NCI-H82 treated with DMSO at 0.1 percent for 48 hours (cell line): Measurements from ENCODE around the gene CNN1.
"Not testable (repeated sequence)": the region's sequence is repeated elsewhere in the genome, so short reads cannot be mapped to it uniquely, and the experiment has no call there.

Source experiments
- DNase-seq: peaks from one replicate; lab custom pipeline; 2025; ENCODE audit not compliant: unreplicated experiment; lab: John Stamatoyannopoulos, UW

CNN1 gene

DNA sequence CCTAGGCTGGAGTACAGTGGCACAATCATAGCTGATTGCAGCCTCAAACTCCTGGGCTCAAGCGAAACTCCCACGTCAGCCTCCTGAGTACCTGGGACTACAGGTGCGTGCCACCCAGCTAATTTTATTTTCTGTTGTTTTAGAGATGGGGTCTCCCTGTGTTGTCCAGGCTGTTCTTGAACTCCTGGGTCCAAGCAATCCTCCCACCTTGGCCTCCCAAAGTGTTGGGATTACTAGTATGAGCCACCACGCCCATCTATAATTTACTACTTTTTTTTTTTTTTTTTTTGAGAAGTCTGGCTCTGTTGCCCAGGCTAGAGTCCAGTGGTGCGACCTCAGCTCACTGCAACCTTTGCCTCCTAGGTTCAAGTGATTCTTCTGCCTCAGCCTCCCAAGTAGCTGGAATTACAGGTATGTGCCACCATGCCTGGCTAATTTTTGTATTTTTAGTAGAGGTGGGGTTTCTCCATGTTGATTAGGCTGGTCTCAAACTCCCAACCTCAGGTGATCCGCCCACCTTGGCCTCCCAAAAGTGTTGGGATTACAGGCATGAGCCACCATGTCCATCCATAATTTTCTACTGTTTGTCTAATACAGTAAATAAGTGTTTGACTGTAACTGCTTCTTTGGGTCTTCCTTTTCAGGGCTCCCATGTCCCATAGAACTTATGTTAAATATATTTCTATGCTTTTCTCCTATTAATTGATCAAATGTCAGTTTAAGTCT lies 25.6 kb downstream of the CNN1 start:
- not testable (repeated sequence) for DNase-seq

DNA sequence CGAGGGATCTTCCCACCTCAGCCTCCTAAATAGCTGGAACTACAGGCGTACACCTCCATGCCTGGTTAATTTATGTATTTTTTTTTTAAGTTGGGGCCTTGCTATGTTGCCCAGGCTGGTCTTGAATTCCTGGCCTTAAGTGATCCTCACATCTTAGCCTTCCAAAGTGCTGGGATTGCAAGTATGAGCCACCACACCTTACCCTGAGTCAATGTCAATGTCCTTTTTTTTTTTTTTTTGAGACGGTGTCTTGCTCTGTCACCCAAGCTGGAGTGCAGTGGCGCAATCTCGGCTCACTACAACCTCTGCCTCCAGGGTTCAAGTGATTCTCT lies 27.0 kb downstream of the CNN1 start:
- DNase-seq, result not testable (repeated sequence)

GRCh38 chr19:11566164-11566563 lies 27.5 kb downstream of the CNN1 start:
- DNase-seq, result no peak

DNA sequence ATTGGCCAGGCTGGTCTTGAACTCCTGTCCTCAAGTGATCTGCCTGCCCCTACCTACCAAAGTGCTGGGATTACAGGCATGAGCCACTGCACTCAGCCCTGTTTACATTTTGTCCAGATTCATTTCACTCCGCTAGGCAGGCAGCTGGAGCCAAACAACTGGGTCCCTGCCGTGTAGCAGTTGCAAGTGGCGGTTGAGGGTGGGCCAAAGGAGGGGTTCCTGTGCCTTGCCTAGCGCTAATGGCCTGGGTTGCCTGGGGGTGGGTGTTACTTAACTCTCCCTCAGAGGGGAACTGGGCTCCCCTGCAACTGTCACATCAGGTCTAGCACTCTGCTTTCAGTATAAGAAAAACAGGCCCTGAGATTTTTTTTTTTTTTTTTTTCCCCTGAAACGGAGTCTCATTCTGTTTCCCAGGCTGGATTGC lies 31.4 kb downstream of the CNN1 start:
- no peak for DNase-seq

DNA sequence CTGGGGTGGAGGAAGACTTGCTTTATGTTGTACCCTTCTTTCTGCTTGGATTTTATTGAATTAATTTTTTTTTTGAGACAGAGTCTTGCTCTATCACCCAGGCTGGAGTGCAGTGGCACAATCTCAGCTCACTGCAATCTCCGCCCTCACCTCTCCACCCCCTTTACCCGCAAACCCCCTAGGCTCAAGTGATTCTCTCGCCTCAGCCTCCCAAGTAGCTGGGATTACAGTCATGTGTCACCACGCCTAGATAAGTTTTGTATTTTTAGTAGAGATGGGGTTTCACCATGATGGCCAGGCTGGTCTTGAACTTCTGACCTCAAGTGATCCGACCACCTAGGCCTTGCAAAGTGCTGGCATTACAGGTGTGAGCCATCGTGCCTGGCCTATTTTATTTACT lies 34.7 kb downstream of the CNN1 start:
- DNase-seq, result not testable (repeated sequence)

DNA sequence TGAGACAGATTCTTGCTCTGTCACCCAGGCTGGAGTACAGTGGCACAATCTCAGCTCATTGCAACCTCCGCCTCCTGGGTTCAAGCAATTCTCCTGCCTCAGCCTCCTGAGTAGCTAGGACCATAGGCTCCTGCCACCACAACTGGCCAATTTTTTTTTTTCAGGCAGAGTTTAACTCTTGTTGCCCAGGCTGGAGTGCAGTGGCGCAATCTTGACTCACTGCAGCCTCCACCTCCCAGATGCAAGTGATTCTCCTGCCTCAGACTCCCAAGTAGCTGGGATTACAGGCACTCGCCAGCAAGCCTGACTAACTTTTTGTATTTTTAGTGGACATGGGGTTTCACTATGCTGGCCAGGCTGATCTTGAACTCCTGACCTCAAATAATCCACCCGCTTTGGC lies 35.1 kb downstream of the CNN1 start:
- not testable (repeated sequence) for DNase-seq

GRCh38 chr19:11574689-11575088 lies 36.0 kb downstream of the CNN1 start:
- DNase-seq, result no peak

DNA sequence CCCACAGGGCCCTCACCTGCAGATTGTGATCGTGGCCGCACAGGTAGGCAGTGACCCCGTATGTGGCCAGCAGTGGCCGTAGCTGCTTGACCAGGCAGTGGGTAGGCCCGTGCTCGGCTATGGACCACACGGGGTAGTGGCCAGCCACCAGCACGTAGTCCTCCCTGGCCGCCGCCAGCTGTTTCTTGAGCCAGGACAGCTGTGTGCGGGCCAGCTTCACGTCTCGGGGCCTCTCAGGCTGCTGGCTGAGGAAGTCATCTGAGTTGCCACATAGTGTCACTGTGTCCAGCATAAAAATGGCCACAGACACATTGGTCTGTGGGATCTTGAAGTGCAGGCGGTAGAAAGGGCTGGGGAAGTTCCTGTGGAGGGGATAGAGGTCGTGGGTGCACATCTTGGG lies 37.6 kb downstream of the CNN1 start:
- DNase-seq, result no peak

DNA sequence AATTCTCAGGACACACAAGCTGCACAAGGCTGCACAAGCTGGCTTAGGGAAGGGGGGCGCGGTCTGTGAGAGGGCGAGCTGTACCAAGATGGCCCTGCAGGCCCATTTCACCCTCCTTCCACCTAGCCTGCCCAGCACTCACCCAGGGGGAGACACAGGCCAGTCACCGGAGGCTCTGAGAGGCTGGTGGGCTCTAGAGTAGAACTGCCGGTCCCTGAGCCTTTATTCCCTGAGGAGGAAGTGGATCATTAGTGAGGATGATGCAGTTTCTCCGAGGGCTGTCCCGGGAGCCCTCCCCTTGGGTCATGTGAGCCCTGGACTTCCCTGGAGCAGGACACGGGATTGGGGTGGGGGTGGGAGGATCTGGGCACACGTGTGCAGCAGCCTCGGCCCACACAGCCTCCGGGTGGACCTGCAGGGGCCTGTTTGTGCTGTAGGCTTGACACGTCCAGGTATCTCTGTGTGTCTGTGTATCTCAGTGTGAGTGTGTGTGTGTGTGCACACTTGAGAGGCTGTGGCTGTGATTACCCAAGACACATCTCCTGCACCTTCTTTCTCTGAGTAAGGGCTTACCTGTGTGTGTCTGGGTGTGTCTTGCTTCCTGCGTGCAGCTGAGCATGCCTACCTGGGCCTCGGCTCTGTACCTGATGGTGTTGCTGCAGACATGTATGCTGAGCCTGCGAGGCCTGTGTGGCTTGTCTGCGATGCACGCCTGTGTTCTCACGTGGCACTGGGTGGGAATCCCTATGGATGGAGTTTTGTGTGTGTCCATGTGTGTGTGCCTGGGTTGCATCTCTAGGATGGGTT lies 39.0 kb downstream of the CNN1 start, which contains the start of gene ACP5:
ACP5 (minus strand) TSS at position 195 of the 807 bp plus-strand sequence. CDS start 328 bp downstream, outside the sequence.
- no peak for DNase-seq

- DNase-seq, result no peak
Observed at GRCh38 chr19:11578258-11579142, 39.8 kb downstream of the CNN1 start.

DNA sequence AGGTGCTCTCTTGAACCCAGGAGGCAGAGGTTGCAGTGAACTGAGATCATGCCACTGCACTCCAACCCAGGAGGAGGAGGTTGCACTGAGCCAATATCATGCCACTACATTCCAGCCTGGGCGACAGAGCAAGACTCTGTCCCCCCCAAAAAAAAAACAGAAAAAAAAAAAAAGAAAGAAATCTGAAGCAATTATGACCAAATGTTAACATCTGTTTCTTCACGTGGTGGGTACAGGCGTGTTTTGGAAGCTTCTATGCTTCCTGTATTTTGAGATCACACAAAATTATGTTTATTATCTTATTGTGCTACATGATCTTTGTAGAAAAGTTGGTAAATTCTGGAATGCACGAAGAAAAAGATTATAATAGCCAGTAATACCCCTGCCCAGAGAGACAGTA lies 41.5 kb downstream of the CNN1 start:
- DNase-seq, result no peak

DNA sequence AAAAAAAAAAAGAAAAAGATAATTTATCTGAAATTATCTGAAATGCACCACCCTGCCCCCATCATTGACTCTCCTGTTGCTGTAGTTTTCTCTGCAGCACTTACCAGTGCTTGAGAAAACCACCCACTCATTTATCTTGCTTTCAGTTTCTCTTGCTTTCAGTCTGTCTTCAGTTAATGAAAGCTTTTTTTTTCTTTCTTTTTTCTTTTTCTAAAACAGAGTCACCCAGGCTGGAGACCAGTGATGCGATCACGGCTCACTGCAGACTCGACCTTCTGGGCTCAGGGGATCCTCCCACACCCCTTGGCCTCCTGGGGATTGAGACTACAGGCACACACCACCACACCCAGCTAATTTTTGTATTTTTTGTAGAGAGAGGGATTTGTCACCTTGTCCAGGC lies 43.1 kb downstream of the CNN1 start:
- DNase-seq, result no peak

GRCh38 chr19:11586331-11586730 lies 47.7 kb downstream of the CNN1 start:
- no peak for DNase-seq

DNA sequence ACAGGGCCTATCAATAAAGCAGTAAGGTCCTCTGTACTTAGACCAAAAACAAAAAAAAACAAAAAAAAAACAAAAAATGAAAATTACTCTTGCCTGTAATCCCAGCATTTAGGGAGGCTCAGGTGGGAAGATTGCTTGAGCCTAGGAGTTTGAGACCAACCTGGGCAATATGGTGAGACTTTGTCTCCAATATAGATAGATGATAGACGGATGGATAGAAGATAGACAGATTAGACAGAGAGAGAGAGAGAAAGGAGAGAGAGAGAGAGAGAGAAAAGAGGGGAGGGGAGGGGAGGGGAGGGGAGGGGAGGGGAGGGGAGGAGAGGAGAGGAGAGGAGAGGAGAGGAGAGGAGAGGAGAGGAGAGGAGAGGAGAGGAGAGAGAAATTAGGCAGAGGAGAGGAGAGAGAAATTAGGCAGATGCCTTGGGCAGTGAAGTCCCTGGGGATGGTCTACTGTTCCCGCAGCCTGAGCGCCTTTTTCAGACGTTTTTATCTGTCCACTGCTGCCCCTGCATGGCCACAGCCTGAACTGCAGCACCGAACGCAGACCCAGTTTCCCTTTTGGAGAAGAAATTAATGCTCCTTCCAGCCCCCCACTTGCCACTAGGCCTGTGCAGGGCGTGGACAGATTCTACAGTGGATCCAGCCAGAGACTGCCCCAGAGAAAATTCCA lies 48.8 kb downstream of the CNN1 start:
- peak; percentile 14 for DNase-seq

DNA sequence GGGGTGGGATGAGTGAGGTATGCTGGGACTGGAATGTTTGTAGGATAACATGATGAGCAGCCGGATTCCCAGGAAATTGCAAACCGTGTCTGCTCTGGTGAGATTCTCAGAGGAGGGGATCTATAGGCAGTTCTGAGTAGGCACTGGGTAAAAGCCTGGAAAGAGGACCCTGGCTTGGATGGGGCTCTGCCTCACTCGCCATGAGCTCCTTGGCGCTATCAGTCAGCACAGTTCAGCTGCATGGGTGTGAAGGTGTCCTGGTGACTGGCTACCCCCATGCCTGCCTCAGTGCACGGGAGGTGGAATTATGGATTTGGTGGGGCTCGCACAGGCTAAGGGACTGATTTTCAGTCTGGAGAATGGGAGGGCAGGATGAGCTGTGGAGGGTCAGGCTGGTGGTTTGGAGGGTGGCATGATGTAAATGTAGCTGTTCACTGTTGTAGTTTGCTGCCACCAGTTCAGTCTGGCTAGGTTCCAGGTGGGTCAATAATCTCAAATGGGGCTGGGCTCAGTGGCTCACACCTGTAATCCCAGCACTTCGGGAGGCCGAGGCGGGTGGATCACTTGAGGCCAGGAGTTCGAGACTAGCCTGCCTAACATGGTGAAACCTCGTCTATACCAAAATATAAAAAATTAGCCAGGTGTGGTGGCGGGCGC lies 49.5 kb downstream of the CNN1 start:
- no peak for DNase-seq

- no peak for DNase-seq
Observed at GRCh38 chr19:11594084-11594483, 55.4 kb downstream of the CNN1 start.

- no peak for DNase-seq
Observed at GRCh38 chr19:11596156-11596555, 57.5 kb downstream of the CNN1 start.

DNA sequence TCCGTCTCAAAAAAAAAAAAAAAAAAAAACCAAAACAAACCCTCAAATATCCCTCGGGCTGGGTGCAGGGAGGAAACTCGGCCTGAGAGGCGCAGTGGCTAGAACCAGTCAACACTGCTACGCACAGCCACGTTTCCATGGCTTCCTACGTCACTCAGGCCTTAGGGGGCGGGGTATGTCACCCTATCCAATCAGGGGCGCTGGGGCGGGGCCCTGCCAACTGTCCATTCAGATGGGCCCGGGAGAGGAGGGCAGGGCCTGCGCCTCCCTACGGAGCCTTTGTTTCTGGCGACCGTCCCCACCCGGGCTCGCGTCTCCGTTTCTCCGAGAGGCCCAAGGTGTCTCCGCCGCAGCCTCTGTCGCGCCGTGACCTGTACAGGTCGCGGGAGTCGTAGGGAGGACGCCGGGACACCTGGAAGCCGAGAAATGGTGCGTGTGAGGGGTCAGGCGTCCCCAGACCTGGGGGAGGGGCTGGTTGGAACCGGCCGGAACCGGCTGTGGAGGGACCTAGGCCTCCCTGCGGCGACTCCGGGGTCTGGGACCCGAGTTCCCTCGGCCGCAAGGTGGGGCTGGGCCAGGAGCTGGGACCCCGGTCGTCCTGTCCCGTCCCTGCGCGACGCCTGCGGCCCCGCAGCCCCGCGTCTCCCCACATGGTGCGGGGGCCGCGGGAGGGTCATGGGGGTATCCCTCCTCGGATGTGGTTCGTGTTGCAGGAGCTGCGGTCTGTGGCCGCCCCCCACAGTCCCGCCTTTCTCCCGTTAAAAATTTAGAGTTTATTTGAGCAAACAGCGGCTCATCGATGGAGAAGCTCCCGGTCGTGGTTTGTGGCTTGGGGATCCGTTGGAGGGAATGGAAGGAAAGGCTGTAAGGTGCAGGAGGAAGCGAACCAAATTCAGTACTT lies 58.8 kb downstream of the CNN1 start, which contains the start of gene ZNF627:
ZNF627 (plus strand) TSS at position 282 of the 901 bp plus-strand sequence; CDS start at position 427, 145 bp downstream.
- DNase-seq, result peak; percentile 87

GRCh38 chr19:11598103-11598483 lies 59.4 kb downstream of the CNN1 start:
- no peak for DNase-seq
